Measurements from ENCODE around the gene PSD4.

PSD4 gene

DNA sequence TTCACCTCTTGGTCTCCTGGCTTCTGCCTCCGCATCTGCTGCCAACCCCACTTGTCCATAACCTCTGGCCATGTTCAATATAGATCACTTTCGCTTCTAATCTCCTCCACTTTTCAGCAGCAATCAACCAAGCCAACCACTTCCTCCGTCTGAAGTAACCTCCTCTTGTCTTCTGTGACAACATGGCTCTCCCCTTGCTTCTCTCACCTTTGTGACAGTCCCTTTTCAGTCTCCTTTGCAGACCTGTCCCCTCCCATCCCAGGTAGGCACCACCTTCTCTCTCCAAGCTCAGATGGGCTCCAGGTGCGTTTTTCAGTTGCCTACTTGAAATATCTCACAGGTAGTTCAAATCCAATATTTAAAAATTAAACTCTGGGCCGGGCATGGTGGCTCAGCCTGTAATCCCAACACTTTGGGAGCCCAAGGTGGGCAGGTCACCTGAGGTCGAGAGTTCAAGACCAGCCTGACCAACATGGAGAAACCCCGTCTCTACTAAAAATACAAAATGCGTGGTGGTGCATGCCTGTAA lies 4.7 kb upstream of the PSD4 start:
- peak; percentile 37 to 71 for DNase-seq

DNA sequence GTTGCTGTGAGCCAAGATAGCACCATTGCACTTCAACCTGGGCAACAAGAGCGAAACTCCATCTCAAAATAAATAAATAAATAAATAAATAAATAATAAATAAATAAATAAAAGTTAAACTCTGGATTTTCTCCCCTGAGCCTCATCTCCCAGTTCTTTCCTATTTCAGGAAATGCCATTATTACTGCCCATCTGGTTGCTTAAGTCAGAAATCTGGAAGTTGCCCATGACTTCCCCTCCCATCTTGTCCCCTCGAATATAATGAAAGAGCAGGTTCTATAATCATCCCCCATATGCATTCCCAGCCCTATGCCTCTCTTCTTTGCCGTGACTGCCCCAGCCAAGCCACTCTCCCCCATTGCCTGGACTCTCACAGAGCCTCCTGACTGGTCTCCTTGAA lies 4.2 kb upstream of the PSD4 start:
- no peak for DNase-seq

DNA sequence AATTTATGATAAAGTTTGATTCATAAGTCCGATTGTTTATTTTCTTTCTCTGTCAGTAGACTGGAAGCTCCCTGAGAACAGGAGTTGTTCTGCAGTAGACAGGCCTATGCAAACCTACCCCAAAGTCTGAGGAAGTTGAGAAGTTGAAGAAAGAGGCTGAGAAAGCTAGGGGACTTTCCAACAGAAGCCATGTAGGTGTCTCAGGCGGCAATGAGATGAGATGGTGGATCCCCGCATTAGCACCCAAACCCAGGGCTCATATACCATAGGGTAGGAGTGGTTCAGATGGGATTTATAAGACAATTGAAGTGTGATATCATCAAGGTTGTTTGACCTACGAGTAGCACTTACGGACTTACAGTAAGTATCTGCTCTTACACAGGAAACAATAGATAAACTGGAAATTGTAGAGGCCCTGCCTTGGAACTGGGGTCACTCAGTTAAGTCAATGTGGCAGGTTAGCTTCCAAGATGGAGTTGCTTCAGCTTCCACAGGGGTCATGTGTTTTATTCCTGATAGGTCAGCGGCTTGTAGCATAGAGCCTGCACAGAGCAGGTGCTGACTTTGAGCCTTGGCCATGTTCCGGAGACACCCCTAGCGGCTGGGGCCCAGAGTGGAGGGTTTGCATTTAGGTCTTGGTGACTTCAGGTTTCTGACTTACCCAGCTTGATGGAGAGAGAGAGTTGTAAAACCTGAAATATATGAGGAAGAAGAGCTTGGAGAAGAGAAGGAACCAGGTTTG lies 2.3 kb upstream of the PSD4 start:
- no peak for DNase-seq

DNA sequence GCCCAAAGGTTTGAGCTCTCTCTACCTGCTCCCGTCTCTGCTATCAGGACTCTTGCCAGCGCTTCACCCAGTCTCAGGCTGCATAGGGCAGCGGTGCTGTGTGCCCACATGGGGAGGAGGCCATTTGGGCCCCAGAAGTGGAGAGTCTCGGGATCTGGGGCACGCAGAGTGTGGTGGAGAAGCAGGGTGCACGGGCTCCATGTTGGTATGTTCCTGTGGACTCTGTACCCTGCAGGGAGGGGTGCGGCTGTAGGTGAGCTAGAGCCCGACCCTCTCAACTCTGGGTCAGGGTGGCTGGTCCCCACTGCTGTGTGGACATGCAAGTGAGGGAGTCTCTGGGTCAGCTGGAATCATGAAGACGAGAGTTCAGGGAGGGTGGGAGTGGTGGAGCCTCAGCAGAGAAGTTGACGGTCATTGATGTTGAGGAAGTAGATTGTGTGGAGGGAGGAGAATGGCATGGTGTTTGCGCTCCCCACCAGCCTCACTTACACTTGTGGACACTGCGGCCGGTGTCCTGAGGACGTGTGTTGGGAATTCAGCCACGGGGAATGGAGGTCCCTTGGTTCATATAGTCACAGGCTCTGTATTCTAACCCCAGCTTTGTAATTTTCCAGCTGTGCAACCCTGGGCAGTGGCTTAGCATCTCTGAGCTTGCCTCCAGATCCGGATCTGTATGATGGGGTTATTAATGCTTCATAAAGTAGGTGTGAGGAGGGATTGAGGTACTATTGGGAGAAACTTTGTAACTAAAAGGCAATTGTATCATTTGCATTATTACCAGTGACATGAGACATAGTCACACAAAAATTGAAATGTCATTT lies 840 bp upstream of the PSD4 start:
- DNase-seq, result no peak

DNA sequence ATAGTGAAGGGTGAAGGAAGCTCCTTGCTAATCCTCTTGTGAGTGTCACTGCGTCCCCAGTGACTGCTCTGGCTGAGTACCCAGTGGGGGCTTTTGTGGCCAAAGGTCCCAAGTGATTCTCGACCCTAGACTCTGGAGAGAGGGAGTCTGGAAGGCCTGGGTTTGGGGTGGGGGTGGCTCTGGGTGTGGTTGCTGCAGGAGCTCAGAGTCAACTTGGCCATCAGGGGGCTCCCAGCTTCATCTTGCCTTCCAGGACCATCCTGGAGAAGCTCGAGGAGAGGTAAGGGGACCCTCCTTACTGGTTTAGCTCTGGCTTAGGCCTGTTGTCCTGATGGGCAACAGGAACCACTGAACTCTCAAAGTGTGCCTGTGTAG lies 592 bp downstream of the PSD4 start:
- no peak for DNase-seq

DNA sequence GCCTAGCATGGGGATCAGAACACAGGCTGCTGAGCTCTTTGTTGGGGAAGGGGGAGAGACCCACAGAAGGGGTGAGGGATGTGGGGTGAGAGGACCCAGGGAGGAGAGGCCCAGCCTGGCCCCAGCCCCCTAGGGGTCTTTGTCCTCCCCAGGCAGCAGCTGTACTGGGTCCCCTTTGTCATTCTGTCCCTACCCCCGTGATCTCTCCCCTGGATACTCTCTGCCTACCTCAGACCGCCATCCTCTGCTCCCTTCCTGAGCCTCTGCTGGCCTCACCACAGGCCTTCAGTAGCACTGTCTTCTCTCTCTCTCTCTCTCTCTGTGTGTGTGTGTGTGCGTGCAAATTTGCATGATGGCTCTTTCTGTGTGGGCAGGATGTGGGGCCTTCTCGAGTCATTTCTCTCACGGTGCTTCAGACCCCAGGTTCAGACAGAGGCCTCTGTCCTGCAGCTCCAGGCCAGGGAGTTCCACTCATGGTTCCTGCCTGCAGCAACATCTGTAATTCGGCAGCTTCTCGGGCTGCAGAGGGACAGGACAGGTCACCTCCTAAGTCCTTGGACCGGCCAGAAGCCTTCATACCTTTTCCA lies 1.4 kb downstream of the PSD4 start:
- peak; percentile 74 to 80 for DNase-seq

DNA sequence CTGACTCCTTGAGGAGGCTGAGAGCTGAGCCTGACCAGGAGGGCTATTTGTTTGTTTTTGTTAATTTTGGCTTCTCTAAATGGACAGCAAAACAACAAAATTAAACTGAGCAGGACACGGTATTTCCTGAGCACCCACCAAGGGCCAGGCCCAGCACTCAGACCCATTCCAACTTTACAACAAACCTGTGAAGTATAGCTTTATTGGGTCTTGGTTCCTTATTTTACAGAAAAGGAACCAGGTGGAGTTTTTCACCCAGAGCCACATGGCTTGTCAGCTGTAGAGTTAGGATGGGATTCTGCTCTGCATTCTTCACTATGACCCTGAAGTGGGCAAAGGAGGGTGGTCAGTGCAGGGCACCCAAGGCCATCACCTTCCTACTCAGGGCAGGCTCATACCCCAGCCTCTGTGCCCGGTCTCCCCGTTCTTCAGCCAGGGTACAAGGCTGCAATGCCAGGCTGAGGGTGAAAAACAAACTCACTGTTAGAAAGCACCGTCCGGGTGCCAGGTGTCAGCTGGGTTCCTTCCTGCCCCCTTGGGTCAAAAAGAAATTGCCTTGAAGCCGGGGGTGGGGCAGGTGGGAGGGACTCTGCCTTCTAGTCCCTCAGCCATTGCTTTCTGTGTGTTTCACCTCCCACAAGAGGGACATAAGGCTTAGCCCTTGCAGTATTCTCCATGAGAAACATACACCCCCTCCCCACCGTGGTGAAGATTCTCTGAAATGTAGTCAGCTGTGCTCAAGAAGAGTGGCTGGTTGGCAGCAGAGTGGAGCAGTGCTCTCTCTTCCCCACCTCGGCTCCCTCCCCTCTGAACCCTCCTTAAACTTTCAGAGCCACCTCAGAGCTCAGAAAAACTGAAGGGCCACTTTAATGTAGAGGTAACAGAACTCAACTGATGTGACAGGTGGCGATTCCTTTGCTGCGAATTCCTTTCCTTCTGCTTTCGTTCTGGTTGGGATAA lies 2.2 kb downstream of the PSD4 start:
- DNase-seq, result peak; percentile 43 to 48

DNA sequence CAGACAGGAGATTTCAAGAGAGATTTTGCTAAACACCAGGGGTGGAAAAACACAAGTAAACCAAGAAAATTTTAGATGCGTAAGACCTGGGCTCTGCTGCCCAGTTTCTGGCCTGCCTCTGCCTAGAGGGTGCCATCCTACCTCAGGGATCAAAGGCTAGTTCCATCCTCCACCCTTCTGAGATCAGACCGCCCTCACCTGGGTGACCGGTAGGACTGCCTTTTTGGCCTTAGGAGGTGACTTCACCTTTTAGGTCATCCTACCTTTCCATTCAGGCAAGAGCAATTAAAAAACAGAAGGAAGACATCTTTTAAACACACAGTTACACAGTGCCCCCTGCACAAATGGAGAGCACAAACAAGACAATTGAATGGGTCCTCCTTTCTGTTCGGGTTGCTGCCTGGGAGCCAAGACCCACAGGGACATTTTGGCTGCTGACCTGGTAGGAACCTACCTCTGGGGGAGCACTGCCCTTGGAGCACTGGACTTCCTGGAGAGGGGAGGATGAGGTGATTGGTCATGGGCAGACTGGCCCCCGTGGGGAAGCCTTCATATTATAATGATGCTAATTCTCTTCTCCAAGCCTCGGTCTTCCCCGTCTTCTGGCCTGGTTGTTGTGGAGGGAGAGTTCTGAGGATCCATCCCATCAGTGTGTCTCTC lies 3.1 kb downstream of the PSD4 start:
- DNase-seq, result no peak

DNA sequence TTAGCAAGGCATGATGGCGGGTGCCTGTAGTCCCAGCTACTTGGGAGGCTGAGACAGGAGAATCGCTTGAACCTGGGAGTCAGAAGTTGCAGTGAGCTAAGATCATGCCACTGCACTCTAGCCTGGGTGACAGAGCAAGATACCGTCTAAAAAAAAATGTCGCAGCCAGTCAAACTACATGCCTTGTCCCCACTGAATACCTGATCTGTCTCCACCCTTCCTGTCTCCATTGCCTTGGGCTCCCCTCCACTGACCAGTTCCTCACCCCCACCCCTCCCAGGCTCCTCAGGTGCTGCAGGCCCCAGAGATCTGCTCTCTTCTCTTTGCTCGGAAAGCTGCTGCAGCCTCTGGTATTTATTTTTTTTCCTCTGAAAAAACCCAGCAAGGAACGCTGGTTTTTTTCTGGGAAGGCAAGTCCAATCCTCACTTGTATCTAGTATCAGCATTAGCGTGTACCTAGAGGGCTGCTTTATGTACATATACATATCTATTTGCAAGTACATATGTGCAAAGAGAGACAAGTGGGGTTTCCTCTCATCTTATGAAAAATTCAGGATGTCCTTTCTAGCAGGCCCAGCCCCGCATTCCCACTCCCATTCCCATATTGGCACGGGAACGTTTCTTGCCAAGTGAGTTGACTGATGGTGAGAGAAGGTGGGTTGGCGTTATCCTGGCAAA lies 4.4 kb downstream of the PSD4 start:
- no peak for DNase-seq

DNA sequence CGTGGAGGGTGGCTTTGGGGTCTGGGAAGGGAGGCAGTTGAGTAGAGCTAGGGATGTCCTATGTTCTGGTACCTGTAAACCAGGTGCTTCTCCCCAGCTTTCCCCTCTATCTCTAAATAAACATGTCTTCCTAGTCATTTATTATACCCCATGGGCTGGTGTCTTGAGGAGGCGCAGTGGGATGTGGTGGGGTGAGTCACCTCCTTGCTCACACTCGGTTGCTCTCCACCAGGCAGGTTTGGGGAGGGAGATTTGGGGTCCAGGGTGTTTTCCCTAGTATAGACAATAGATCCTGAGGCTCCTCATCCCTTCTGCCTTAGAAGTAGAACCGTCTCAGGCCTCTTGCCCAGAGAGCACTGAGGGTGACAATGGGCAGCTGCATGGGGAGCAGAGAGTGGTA lies 5.1 kb downstream of the PSD4 start:
- DNase-seq, result no peak

DNA sequence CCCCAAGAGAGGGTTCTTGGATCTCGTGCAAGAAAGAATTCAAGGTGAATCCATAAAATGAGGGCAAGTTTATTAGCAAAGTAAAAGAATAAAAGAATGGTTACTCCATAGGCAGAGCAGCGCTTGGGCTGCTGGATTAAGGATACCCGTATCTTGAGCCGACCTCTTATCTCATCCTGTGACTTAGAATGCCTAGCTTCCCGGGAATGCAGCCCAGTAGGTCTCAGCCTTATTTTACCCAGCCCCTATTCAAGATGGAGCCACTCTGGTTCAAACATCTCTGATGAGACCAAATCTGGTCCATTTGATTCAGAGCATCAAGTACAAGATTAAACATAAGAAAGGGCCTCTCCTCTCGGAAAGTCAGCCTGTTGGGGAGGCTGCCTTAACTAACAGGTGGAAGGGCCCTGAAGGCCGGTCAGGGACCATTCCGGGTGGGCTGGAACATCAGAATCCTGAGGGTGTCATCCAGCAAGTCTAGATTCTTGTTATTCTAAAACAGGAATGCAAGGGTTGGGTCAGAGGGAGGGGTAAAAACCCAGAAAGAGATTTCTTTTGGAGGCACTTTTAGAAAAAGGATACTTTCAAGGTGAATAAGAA lies 5.8 kb downstream of the PSD4 start:
- no peak for DNase-seq

DNA sequence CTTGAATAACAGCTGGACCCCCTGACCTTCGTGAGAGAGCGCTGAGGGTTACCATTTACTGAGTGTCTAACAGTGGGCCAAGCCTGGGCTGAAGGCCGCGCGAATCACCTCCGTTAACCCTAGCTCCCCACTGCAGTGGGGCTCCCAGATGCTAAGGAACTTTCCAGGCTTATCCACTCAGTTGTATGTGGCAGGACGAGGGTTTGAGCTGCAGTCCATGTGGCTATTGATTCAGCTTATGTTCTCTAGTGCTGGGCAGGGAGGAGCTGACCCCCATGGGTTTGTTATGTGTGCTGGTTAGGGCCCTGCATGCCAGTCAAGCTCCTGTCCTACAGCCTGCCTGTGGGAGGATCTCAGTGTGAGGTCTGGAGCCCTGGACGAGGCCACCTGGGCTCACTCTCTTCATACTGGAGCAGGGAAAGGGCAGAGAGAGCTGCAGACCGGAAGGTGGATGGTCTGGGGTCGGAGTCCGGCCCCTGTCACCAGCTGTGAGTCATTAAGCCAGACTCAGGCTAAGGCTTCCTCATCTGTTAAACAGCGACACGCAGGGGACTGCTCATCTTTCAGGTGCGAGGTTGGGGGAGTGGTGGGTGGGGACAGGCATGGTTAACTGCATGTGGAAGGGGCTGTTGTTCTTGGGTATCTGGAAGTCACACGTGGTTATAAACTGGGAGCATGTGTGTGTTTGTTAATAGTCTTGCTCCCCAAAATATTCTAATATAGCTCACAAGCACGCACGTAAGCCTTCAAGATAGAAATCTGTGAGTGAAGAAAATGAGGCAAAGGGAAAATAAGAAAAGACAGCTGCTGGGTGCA lies 6.6 kb downstream of the PSD4 start:
- DNase-seq, result no peak

DNA sequence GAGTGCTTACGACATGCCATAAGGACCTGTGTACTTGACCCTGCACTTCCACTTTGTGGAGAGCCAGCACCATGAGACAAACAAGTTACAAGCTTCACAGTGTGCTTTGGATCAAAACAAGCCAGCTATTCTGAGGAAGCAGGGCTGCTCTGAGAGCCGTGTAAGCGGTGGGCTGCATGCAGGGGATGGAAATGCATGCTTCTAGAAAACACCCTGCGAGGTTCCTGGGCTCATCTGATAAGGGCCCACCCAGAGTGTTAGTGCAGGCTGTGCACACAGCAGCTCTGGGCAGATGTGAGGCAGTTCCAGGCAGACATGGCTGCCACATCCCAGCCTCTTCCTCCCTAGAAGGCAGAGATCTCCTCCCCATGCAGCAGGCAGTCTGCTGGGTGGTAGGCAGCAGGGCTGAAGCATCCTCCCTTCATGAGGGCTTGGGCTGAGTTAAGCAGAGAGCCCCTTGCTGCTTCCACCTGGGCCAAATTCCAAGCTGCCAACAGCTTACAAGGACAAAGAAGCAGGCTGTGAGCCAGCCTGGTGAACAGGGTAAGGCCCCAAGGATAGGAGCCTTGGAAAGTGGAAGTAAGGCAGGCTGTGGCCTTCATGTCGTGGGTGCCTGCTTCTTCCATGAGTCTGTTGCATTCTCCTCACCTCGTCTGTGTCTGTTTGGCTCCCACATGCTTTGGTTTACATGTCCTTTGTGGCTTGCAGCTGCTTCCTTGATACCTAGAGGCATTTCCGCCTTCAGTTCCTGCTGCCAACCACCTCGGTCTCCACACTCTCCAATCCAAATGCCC lies 7.7 kb downstream of the PSD4 start:
- no peak for DNase-seq

DNA sequence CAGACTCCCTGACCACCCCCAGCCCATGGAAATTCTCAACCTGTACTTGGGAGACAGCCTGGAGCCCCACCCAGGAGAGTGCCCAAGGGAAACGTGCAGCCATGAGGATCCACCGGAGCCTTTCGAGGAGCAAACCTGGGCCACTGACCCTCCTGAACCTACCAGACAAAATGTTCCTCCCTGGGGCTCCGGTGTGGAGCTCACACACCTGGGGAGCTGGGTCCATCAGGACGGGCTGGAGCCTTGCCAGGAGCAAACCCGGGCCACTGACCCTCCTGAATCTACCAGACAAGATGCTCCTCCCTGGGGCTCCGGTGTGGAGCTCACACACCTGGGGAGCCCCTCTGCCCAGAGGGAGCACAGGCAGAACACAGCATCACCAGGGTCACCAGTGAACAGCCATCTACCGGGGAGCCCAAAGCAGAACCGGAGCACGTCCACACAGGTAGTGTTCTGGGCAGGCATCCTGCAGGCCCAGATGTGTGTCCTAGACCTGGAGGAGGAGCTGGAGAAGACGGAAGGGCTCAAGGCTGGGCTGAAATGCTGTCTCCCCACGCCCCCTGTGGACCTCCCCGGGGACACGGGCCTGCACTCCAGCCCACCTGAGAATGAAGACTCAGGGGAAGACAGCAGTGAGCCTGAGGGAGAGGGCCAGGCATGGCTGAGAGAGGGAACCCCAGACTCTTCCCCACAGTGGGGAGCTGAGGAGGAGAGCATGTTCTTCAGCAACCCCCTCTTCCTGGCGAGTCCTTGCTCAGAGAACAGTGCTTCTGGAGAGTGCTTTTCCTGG lies 8.9 kb downstream of the PSD4 start:
- no peak for DNase-seq

DNA sequence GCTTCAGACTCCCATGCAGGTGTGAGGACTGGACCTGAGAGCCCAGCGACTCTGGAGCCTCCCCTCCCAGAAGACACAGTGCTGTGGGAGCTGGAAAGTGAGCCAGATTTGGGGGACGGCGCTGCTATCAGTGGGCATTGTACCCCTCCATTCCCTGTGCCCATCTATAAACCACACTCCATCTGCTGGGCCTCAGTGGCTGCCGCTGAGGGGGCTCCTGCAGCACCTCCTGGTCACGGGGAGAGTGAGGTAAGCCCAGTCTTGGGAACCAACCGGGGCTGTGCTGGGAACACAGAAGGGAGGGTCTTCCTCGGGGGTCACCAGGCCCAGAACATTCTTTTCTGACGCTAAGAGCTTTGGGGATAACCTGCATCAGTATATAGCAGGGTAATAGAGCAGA lies 9.5 kb downstream of the PSD4 start:
- no peak for DNase-seq

DNA sequence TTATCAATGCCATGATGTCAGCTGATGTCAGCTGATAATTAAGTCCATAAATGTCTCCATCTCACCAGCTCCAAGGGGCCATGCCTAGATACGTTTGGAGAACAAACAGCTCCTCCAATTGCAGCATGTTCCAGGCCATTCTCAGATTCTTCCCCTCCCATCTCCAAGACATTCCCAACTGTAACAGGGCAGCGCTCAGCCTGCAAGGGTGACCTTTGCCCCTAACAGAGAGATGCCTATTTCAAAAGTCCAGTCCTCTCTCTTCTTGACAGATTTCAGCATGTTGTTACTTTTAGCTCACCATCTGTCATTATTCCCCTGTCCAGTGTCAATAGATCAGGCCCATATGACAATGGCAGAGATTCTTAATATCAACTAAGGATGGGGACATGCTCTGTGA lies 9.9 kb downstream of the PSD4 start:
- DNase-seq, result no peak

DNA sequence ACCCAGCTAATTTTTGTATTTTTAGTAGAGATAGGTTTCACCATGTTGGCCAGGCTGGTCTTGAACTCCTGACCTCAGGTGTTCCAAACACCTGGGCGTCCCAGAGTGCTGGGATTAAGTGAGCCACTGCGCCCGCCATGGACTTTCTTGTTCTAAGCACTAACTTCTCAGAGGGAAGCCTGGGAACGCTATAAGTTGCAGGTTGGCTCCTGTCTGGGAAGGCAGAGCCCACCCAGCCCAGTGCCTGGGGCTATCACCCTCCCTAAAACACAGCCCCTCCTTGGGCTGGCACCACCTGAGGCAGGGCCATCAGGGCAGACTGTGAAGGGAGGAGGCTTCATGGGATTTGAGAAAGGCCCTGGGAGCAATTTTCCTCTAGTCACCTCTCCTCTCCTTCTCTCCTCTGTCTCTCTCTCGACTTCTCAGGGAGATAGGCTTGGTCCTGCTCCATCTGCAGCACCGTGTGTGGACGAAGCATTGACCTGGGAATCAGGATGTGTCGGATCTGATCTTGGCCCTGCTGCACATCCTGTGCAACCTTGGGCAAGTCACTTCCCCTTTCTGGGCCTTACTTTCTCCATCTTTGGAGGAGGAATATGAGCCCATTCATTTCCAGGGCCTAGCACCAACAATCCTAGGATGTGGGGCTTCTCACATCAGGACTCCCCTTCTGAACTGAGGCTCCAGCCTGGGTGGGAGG lies 10.9 kb downstream of the PSD4 start:
- no peak for DNase-seq
